RKO (cell line): ENCODE data around the gene DTNA.

Experiments
- DNase-seq: peaks from one replicate; pipeline ENCODE4 v3.0.0-alpha.2; 2016; ENCODE audit warnings: low spot score

DTNA gene

GRCh38 chr18:34859496-34859895 lies 149.4 kb downstream of the DTNA start:
- no peak for DNase-seq

- DNase-seq = no peak
These were observed 152.5 kb downstream of the DTNA start for GRCh38 chr18:34862561-34862960.

DNA sequence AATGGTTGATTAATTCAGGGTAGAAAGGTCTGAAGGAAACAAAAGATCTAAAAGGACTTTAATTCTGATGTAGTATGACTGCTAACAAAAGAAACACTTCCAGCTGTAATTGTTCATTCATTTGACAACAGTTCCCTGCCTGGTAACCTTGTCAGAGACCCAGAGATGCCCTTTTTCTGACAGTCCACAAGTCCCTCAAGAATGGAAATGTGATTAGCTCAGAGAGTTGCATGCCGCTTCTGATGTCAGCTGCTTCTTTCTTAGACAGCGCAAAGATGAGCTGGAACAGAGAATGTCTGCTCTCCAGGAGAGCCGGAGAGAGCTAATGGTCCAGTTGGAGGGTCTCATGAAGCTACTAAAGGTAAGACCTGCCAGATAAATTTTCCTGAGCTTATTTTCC lies 153.6 kb downstream of the DTNA start:
- no peak for DNase-seq

- DNase-seq = no peak
These were observed 154.9 kb downstream of the DTNA start for GRCh38 chr18:34864836-34865497.

GRCh38 chr18:34866310-34866709 lies 156.2 kb downstream of the DTNA start:
- DNase-seq = no peak

DNA sequence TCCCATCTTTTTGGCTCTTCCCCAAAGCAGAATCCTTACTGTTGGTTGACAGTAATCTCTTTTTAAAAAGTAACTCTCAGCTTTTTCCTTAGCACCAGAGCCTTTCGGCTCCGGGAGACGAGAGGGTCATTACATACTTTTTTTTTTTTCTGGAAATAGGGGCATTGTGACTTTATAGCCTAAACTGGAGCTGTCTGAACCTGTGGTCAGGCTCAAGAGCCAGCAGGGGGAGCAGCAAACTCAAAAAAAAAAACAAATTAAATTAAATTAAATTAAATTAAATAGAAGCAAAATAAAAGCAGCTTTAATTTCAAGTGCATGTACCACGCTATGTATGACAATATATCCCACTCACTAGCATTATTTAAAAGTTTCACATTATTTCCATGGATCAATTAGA lies 156.6 kb downstream of the DTNA start:
- peak; percentile 27 for DNase-seq

DNA sequence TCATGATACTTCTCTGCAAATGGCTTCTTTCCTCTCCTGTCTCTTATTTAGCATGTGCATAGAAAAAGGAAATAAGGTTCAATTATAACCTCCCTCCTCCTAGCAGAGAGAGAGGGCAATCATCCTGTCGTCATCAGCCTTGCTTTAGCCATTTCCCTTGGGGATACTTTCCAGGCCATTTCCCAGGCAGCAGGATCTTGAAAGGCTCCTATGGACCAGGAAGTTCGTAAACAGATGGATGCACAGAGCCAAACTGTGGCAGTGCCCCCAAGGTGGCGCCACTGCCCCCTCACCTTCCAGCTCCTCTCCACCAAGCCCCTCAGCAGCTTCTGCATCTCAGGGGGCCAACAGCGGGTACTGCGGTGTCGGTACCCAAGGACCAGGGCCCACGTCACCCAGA lies 157.4 kb downstream of the DTNA start:
- no peak for DNase-seq

GRCh38 chr18:34870555-34871310 lies 160.6 kb downstream of the DTNA start:
- no peak for DNase-seq

- no peak for DNase-seq
These were observed 161.3 kb downstream of the DTNA start for GRCh38 chr18:34871435-34871834.

DNA sequence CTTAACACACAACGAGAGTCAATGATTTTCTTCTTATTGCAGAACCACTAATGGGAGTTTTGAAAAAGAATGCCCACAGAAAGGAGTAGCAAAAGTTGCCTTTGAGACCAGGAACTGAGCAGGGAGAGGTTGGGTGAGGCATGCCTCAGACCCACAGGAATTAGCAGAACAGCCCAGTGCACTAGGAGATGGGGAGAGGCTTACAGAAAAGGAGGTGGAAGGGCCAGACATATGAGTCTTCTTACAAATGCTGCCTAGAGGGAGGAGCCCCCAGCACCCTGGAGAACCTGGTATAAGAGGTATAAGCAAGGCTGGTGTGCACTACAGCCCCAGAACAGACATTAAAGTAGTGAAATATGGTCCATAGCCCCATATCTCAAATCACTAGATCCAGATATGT lies 162.0 kb downstream of the DTNA start:
- DNase-seq = no peak

DNA sequence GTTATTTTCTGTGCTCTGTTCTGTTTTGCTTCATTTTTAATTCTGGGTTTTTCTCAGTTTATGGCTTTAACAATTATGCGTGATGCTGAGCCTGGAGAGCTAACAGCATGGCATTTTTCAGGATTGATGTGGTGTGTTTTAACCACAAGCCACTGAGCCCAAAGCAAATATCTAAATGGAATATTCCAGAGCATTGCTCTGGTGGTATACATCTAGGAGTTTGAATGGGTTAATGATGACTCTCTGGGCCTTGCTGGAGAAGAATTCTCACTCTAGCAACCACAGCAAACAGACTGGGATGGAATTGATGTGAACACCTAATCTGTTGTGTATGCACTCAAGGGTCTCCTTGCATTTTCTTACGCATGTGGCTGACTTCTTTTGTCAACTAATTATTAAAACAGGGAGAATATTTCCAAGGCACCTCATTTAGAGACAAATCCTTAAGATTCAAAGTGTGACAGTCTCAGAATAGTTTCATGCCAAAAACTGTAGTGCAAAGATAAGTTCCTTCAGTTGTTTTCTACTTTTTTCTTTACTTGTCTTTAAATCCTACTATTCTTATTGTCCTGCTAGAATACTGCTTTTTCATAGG lies 164.0 kb downstream of the DTNA start:
- no peak for DNase-seq

DNA sequence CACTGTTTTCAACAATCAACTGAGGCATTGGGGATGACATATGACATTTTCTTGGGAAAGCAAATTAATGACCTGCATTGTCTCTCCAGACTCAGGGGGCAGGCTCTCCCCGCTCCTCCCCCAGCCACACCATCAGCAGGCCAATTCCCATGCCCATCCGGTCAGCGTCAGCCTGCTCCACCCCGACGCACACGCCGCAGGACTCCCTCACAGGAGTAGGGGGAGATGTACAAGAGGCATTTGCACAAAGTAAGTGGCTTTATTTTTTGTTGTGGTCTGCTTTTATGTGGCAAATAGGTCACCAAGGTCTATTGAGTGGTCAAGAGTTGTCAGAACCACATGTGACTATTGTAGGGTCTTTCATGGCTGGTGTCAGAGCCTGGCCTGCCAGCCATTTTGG lies 165.1 kb downstream of the DTNA start:
- no peak for DNase-seq

GRCh38 chr18:34880403-34880802 lies 170.3 kb downstream of the DTNA start:
- DNase-seq = no peak

DNA sequence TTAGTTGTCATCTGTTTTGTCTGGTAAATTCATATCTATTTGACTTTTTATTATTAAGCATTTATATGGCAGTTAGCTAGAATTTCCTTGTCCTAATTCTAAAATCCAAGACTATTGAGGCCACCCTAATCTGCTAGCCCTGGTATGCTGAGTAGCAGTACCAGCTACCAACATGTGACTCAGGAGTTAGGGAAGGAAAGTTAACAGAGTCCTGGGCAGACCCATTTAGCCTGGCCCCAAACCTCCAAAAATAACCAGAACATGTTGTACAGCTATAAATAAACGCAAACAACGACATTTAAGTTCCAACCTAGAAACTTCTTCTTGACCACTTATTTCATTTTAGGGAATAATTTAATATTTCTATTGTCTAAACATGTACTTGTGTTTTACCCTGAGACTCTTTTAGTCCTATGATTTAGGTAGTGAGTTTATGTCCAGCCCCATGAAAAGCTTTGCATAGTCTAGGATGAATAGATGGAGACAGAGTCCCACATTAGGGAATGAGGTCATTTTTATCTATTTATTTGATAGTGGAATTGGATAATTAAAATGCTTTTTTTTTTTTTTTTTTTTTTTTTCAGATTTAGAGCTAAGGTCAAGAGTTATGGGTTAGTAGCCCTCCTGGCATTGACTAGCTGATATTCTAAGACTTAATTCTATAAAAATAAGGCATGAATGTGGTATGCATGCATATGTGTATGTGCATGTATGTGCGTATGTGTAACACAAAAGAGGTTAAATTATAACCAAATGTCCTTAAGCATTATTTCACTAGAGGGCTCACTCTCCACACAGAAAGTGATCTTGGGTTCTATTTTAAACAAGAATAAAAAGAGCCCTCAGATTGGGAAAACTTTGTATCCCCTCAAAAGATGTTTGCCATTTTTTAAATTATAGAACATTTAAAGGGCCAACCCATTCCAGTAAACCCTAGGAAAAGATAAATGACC lies 171.1 kb downstream of the DTNA start:
- DNase-seq = peak; percentile 12

DNA sequence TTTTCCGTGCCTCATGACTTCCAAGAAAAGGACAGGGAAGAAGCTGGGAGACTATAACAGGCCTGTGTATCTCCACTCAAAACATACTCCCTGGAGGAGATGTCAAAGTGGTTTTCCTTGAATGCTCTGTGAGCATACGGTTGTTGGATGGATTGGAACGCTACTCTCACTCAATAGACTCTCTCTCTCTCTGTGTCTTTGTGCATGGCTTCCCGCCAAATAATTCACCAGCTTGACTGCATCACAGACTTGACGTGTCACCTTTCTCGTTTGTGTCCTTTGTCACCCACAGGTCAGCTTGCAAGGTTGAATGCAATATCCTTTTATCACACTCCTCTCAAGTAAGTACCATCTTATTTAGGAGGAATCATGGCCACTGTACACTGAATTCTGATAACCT lies 174.3 kb downstream of the DTNA start:
- no peak for DNase-seq

DNA sequence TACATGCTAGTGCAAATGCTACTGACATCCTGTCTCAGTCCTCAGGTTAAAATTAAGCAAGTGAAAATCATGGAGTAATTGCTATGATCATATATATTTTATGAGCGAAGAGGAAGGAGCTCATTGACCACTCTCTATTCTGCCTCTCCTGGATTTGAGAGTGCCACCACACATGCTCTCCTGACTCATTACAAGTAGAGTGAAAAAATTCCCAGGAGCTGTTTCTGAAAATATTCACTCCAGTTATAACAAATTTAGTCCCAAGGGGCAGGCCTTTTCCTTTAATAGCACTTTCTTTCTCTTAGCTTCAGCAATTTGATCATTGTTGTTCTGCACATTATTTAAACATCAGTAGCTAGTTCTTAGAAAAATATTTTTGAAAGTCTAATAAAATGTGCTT lies 176.1 kb downstream of the DTNA start:
- DNase-seq = no peak

- no peak for DNase-seq
These were observed 177.9 kb downstream of the DTNA start for GRCh38 chr18:34887881-34888580.

GRCh38 chr18:34890486-34891085 lies 180.5 kb downstream of the DTNA start:
- no peak for DNase-seq

DNA sequence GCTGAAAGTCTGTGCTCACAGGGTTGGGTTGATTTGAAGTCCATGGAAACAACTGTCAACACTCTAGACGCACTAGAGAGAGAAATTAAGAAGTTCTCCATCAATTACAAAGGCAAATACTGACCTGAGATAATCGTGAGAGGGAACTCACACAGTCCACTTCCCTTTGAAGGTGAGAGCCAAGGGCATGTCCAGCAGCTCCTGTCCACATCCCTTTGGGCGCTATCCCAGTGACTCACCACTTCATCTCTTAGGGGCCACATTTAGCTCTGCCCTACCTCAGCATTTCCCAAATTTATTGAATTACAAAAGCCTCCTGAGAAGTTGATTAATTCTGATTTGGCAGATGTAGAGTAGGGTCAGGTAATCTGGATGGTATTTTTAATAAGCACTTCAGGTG lies 182.3 kb downstream of the DTNA start:
- no peak for DNase-seq

DNA sequence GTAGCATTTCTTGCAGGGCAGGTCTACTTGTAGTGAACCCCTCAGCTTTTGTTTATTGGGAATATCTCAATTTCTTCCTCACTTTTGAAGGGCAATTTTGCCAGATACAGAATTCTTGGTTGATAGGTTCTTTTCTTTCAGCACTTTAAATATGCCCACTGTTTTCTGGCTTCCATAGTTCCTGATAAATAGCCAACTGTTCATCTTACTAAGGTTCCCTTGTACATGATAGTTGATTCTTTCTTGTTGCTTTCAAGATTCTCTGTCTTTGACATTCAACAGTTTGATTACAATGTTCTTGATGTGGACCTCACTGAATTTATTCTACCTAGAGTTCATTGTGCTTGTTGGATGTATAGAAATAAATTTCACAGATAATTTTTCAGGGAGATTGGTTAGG lies 183.1 kb downstream of the DTNA start:
- no peak for DNase-seq

GRCh38 chr18:34901299-34901698 lies 191.2 kb downstream of the DTNA start:
- DNase-seq = peak; percentile 11
